Epithelial cell of proximal tubule (primary cell): ENCODE measurements around the gene PHKG2. TPM values are rescaled to one million over a fixed set of nuclear protein-coding genes. Genes with fewer than 3 reads are reported as not detected.

Experiments
- DNase-seq: peaks from one replicate; pipeline ENCODE4 v3.0.0-alpha.2; 2011; ENCODE audit warnings: low read depth
- H3K4me3 ChIP-seq: 2 replicates; pipeline ENCODE4 v1.5.1; 2011; ENCODE audit warnings: low read depth, mild to moderate bottlenecking, low read length
- total RNA-seq: library from RNA; depleted of rRNA; stranded (reverse); fragments of >200 nt; gene quantifications from 2 replicates; pipeline ENCODE4 v1.2.3, GENCODE V29; 2015
- TF ChIP-seq, protein P1 (sequence below): conservative IDR thresholded peaks from 2 replicates; pipeline ENCODE4 v1.5.1; 2012; ENCODE audit warnings: low read depth, mild to moderate bottlenecking, low read length

The PHKG2 gene
- total RNA-seq, 1 donor from 2014 or later: 27.6 TPM

DNA sequence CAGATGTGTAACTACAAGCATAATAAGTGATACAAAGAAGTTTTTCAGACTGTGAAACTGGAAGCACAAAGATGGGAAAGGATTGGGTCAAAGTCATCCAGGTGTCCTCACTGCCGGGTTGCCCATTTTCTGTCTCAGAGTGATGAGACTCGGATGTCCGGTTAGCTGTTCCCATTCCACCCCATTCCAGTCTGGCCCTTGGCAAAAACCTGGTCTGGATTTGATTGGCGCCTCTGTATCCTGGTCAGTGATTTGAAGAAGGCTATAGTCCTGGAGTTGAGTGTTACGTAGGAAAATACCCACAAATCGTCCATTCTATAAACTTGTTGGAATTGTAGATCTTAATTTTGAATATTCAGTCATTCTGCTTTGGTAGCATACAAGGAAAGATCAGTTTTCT, 19.9 kb upstream of the PHKG2 start:
- DNase-seq: no peak
- H3K4me3 ChIP-seq: no peak overlapping the region
- TF ChIP-seq, protein P1, sequence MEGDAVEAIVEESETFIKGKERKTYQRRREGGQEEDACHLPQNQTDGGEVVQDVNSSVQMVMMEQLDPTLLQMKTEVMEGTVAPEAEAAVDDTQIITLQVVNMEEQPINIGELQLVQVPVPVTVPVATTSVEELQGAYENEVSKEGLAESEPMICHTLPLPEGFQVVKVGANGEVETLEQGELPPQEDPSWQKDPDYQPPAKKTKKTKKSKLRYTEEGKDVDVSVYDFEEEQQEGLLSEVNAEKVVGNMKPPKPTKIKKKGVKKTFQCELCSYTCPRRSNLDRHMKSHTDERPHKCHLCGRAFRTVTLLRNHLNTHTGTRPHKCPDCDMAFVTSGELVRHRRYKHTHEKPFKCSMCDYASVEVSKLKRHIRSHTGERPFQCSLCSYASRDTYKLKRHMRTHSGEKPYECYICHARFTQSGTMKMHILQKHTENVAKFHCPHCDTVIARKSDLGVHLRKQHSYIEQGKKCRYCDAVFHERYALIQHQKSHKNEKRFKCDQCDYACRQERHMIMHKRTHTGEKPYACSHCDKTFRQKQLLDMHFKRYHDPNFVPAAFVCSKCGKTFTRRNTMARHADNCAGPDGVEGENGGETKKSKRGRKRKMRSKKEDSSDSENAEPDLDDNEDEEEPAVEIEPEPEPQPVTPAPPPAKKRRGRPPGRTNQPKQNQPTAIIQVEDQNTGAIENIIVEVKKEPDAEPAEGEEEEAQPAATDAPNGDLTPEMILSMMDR: no peak

DNA sequence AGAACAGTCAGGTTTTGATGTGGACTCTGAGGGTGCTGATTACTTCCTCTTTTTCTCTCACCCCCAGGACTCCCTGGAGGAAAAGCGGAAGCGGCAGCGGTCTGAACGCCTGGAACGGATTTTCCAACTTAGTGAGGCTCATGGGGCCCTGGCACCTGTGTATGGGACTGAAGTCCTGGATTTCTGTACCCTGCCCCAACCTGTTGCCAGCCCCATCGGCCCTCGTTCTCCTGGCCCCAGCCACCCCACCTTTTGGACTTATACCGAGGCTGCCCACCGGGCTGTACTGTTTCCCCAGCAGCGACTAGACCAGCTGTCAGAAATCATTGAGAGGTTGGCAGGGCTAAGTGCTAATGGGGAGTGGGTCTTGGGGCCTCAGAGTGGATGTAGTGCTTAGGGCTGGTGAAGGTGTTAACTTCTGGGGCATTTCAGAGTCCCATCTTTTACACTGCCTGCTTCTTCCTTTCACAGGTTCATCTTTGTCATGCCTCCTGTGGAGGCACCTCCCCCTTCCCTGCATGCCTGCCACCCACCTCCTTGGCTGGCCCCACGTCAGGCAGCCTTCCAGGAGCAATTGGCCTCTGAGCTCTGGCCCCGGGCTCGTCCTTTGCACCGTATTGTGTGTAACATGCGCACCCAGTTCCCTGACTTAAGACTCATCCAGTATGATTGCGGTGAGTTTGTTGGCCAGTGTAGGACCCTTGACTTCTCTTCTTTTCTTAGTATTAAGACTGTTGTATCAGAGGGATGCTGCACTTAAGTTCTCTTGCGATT, 19.1 kb upstream of the PHKG2 start:
- no peak for DNase-seq
- H3K4me3 ChIP-seq: no peak overlapping the region
- TF ChIP-seq, protein P1: no peak

DNA sequence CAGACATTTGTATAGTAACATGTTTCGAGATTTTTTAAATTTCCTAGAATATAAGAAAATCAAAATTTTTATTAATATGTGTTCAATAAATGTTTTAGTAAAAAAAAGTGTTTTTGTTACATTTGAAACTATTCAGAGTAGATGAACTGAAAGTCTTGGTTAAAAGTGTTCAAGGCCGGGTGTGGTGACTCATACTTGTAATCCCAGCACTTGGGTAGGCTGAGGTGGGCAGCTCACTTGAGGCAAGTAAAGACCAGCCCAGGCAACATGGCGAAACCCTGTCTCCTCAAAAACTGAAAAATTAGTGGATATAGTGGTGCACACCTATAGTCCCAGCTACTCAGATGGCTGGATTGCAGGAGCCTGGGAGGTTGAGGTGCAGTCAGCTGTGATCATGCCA, 16.8 kb upstream of the PHKG2 start:
- TF ChIP-seq, protein P1: no peak
- no peak for DNase-seq
- H3K4me3 ChIP-seq: no peak overlapping the region

DNA sequence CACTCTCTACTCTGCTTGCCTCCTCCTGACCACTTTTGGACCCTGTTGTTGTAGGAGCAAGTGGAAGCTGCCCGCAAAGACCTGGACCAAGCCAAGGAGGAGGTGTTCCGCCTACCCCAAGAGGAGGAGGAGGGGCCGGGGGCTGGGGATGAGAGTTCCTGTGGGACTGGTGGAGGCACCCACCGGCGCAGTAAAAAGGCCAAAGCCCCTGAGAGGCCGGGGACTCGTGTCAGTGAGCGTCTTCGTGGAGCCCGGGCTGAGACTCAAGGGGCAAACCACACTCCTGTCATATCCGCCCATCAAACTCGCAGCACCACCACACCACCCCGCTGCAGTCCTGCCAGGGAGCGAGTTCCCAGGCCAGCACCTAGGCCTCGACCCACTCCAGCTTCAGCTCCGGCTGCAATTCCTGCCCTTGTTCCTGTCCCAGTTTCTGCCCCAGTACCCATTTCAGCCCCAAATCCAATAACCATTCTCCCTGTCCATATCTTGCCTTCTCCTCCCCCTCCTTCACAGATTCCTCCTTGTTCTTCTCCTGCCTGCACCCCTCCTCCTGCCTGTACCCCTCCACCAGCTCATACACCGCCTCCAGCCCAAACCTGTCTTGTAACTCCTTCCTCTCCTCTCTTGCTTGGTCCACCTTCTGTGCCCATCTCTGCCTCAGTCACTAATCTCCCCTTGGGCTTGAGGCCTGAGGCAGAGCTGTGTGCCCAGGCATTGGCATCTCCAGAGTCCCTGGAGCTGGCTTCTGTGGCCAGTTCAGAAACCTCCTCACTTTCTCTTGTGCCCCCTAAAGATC, 11.0 kb upstream of the PHKG2 start:
- TF ChIP-seq, protein P1: no peak
- no peak overlapping the region for H3K4me3 ChIP-seq
- no peak for DNase-seq

DNA sequence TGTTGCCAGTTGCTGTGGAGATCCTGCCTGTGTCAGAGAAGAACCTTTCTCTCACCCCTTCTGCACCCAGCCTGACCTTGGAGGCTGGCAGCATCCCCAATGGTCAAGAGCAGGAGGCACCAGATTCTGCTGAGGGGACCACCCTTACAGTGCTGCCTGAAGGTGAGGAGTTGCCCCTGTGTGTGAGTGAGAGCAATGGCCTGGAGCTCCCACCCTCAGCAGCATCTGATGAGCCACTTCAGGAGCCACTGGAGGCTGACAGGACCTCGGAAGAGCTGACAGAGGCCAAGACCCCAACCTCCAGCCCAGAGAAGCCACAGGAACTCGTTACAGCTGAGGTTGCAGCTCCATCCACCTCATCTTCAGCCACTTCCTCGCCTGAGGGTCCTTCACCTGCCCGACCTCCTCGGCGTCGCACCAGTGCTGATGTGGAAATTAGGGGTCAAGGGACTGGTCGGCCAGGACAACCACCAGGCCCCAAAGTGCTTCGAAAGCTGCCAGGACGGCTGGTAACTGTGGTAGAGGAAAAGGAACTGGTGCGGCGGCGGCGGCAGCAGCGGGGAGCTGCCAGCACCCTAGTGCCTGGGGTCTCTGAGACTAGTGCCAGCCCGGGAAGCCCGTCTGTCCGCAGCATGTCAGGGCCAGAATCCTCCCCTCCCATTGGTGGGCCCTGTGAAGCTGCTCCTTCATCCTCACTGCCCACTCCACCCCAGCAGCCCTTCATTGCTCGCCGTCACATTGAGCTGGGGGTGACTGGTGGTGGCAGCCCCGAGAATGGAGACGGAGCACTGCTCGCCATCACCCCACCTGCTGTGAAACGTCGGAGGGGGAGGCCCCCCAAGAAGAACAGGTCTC, 10.2 kb upstream of the PHKG2 start:
- no peak overlapping the region for H3K4me3 ChIP-seq
- no peak for DNase-seq

More for the DNA sequence above, 10.2 kb upstream of the PHKG2 start:
- TF ChIP-seq, protein P1: no peak
